Ovary (tissue), 9 donors: ENCODE data around the gene POU2F3. TPM values are rescaled to one million over a fixed set of nuclear protein-coding genes. Genes with fewer than 3 reads are reported as not detected.

Source experiments
- DNase-seq, 5 donors: peaks; one replicate each; pipeline ENCODE4 v3.0.0-alpha.2; 2019 to 2020
- H3K27ac ChIP-seq, 2 donors: fragments of 200-600 bp; one replicate each; pipeline versions ENCODE4 v1.5.1 to v1.8.0; 2019 to 2022
- H3K27me3 ChIP-seq: fragments of 200-600 bp; one replicate; pipeline ENCODE4 v1.8.0; 2022
- H3K36me3 ChIP-seq: fragments of 200-600 bp; sonication (generic); one replicate; pipeline ENCODE4 v1.5.1; 2019
- H3K4me1 ChIP-seq: one replicate; pipeline ENCODE4 v1.8.1; 2013; ENCODE audit warnings: mild to moderate bottlenecking, moderate library complexity; ENCODE audit not compliant: insufficient read depth
- H3K4me3 ChIP-seq: fragments of 200-600 bp; sonication (generic); one replicate; pipeline ENCODE4 v1.5.1; 2017
- H3K9me3 ChIP-seq, 2 donors: fragments of 200-600 bp in 1 of 2; sonication (generic) in 1 of 2; one replicate each; pipeline versions ENCODE4 v1.5.1 to v1.8.1; 2013 to 2019; ENCODE audit warnings: mild to moderate bottlenecking in 1 of 2, moderate library complexity in 1 of 2
- EP300 ChIP-seq: sonication (generic); formaldehyde crosslinking; IDR thresholded peaks from one replicate; pipeline ENCODE4 v1.6.1; 2017; ENCODE audit warnings: antibody characterized with exemption
- POLR2A ChIP-seq: fragments of 450-650 bp; IDR thresholded peaks from one replicate; pipeline ENCODE4 v1.6.1; 2017; ENCODE audit warnings: antibody characterized with exemption, mild to moderate bottlenecking, moderate library complexity
- WGBS, 3 donors: extraction: QIAGEN DNeasy Blood & Tissue Kit in 1 of 3; methylation state at CpG; one replicate each; pipeline versions ENCODE4 v1.1.5 to v1.1.7; 2013 to 2017; 5-methylcytosine and 5-hydroxymethylcytosine counted together
- intact Hi-C, 4 donors: fragments of 100-400 bp; cut with DNase I; formaldehyde crosslinking; loops; one replicate each; pipeline versions ENCODE4 v1.11.0 to v1.15.1; 2022 to 2023
- polyA plus RNA-seq, 2 donors: library from polyadenylated mRNA; stranded (reverse); fragments of 200-250 nt in 1 of 2; fragments of 350-450 nt in 1 of 2; fragmentation: Illumina TruSeq in 1 of 2; extraction: RNeasy Lipid Tissue Mini Kit (QIAGEN cat#74804) in 1 of 2; gene quantifications; one replicate each; pipeline ENCODE4 v1.2.3, GENCODE V29; 2013 to 2014
- total RNA-seq, 7 donors: library from RNA; depleted of rRNA in 2 of 7; stranded (reverse); fragments of >200 nt in 2 of 7; fragmentation: NEBNext Ultra II Directional in 3 of 7; extraction: Animal tissue kit (Norgen Biotek cat#: 25700) in 3 of 7; gene quantifications; one replicate each; pipeline versions ENCODE4 v1.1.0 to v1.2.4, GENCODE V29; 2016 to 2023
- TF ChIP-seq, protein P1 (sequence below), 3 donors: fragments of 450-650 bp in 2 of 3; fragments of 200-600 bp in 1 of 3; IDR thresholded peaks; one replicate each; pipeline versions ENCODE4 v1.5.1 to v1.8.0; 2016 to 2022; ENCODE audit warnings: antibody characterized with exemption in 3 of 3, mild to moderate bottlenecking in 1 of 3
- donor health status: DM: no; HTN: no; CAD: no; lungs with moderate emphysema.
- donor health status: DM: no; HTN: no; CAD: no.
- donor health status: Bipolar disorder and iron deficiency.
- donor health status: DM: yes; HTN: yes; CAD: no.
- donor health status: DM: no; HTN: no; CAD: no.
- donor health status: DM: yes; HTN: yes; CAD: no.

The POU2F3 gene
- total and polyA plus RNA-seq, 9 donors: 0.05 to 1.0 (median 0.22) TPM; not detected in 2

DNA sequence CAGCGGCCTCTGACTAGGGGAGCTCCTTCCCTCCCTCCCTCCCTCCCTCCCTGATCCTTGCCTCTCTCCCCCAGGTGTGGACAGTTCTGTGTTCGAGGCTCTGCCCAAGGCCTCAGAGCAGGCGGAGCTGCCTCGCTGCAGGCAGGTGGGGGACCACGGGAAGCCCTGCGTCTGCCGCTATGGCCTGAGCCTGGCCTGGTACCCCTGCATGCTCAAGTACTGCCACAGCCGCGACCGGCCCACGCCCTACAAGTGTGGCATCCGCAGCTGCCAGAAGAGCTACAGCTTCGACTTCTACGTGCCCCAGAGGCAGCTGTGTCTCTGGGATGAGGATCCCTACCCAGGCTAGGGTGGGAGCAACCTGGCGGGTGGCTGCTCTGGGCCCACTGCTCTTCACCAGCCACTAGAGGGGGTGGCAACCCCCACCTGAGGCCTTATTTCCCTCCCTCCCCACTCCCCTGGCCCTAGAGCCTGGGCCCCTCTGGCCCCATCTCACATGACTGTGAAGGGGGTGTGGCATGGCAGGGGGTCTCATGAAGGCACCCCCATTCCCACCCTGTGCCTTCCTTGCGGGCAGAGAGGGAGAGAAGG, 11.1 kb upstream of the POU2F3 start:
- DNase-seq: no peak
- H3K4me1 ChIP-seq: peaks cover 10% of the 10 kb centered on the region
- H3K36me3 ChIP-seq: no peaks in the 10 kb centered on the region
- H3K9me3 ChIP-seq: no peaks in the 10 kb centered on the region
- 81 to 90% (median 88%) methylated on average over 16 of the region's 16 CpGs for WGBS, 3 donors
- no peak overlapping the region for H3K4me3 ChIP-seq
- H3K27me3 ChIP-seq: no peaks in the 10 kb centered on the region
- TF ChIP-seq POLR2A (no peak), EP300 (no peak)
- TF ChIP-seq, protein P1, sequence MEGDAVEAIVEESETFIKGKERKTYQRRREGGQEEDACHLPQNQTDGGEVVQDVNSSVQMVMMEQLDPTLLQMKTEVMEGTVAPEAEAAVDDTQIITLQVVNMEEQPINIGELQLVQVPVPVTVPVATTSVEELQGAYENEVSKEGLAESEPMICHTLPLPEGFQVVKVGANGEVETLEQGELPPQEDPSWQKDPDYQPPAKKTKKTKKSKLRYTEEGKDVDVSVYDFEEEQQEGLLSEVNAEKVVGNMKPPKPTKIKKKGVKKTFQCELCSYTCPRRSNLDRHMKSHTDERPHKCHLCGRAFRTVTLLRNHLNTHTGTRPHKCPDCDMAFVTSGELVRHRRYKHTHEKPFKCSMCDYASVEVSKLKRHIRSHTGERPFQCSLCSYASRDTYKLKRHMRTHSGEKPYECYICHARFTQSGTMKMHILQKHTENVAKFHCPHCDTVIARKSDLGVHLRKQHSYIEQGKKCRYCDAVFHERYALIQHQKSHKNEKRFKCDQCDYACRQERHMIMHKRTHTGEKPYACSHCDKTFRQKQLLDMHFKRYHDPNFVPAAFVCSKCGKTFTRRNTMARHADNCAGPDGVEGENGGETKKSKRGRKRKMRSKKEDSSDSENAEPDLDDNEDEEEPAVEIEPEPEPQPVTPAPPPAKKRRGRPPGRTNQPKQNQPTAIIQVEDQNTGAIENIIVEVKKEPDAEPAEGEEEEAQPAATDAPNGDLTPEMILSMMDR (IDR thresholded peaks at IDR 0.05): no peak
- no peak overlapping the region for H3K27ac ChIP-seq
- intact Hi-C loops: loop anchor here in 3 of 4 donors (2.0 to 5.0 kb wide), 2 partner anchors 56 to 57 kb away; no protein-coding TSS in a partner anchor

DNA sequence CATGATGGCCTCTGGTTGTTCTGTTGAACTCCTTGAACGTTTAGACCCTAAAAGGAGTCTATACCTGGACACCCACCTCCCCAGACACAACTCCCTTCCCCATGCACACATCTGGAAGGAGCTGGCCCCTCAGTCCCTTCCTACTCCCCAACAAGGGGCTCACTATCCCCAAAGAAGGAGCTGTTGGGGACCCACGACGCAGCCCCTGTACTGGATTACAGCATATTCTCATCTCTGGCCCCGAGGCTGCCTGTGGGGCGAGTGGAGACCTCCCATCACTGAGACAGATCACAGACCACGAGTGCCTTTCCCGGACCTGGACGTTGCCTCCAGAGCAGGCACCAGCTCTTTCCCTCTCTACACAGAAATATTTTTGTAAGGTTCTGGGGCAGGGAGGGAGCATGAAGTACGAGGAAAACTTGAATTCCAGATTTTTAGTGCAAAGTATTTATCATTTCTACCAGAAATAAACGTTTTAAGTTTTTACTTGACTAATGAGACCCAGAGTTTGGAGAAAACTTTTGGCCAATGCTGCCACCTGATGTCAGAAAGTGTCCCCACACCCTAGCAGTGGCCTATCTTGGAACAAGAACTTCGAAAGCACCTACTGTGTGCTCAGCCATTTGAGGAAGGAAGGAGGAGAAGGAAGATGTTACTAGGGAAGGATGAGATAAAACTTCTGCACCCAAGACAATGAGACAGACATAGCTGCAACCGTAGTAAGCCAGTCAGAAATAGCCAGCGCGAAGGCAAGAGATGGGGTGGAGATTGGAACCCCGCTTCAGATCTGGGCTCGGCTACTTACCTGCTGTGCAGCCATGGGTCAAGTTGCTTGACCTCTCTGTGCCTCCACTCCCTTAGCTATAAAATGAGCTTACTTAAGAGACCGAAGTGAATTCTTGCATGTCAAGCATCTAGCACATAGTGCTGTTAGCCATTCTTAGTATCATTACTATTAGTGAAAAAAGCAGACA, 10.2 kb upstream of the POU2F3 start:
- no peak overlapping the region for H3K4me3 ChIP-seq
- H3K27me3 ChIP-seq: no peaks in the 10 kb centered on the region
- intact Hi-C loops: loop anchor here (2.0 to 5.0 kb wide), 3 partner anchors 57 to 68 kb away; no protein-coding TSS in a partner anchor
- 48 to 55% (median 55%) methylated on average over 17 of the region's 17 CpGs for WGBS, 3 donors
- peaks cover 8% of the 10 kb centered on the region for H3K4me1 ChIP-seq
- no peaks in the 10 kb centered on the region for H3K9me3 ChIP-seq
- peak overlapping the region in 1 of 2 donors; percentile 52 for H3K27ac ChIP-seq
- TF ChIP-seq EP300: no peak
- TF ChIP-seq, protein P1 (IDR thresholded peaks at IDR 0.05): peak; percentile 52 to 70 (median 67)
- DNase-seq: peak in 1 of 5 donors; percentile 60
- no peaks in the 10 kb centered on the region for H3K36me3 ChIP-seq

DNA sequence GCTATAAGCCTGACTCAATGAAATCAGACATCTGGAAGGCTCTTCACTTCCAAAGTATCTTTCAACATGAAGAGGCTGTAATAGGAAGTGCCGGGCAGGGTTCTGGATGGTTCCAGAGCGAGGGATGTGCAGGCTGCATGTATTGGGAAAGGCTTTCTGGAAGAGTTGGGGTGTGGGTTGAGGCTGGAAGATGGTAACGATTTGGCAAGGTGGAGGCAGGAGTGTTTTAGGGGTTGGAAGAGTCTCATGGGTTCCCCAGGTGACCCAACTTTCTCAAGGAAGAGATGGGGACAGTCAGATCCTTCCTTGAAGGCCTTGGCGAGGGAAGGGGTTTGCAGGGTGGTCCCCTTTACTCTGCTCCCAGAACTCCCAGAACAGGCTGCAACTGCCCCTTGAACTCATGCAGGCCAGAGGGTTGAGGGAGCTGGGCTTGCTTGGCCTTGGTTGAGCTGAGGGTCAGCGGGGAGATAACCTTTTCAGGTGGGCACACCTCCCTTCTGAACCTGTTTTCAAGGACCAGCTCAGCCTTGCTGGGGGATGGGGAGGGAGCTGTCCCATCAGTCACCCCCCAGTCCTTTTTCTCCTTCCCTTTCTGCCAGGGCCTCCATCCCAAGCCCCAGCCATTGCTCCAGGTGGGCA, 9.4 kb upstream of the POU2F3 start:
- intact Hi-C loops: loop anchor here in 2 of 4 donors (5.0 kb wide), 2 partner anchors 58 to 67 kb away; no protein-coding TSS in a partner anchor
- TF ChIP-seq EP300 (no peak), POLR2A (no peak)
- TF ChIP-seq, protein P1 (IDR thresholded peaks at IDR 0.05): no peak
- WGBS, 3 donors: 81 to 90% (median 84%) methylated on average over 5 of the region's 5 CpGs

DNA sequence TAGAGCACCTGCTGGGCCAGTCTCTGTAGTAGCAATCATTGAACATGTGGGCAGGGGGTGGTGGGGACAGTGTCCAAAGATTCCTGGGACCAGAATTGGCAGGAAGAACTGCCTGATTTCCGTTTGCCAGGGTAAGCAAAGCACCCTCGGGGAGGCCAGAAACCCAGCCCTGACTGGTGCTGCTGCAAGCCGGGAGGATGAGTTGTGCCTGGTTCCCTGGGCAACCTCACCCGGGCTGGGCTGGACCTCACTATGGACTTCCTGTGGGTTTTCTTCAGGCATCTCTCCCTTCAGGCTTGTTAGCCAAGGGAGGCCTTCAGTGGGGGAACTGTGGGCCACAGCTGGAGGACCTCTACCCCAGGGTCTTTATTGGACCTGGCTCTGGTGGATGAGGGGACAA, 8.0 kb upstream of the POU2F3 start:
- H3K27me3 ChIP-seq: no peaks in the 10 kb centered on the region
- intact Hi-C loops: loop anchor here in 2 of 4 donors (5.0 kb wide), 2 partner anchors 60 to 65 kb away; no protein-coding TSS in a partner anchor
- TF ChIP-seq EP300 (no peak), POLR2A (no peak)
- TF ChIP-seq, protein P1 (IDR thresholded peaks at IDR 0.05): no peak

More for the DNA sequence above, 9.4 kb upstream of the POU2F3 start:
- Histone ChIP-seq H3K9me3 (no peaks in the 10 kb centered on the region), H3K27ac (no peak overlapping the region), H3K4me1 (peaks cover 4% of the 10 kb centered on the region), H3K36me3 (no peaks in the 10 kb centered on the region), H3K4me3 (no peak overlapping the region), H3K27me3 (no peaks in the 10 kb centered on the region)
- no peak for DNase-seq

More for the DNA sequence above, 8.0 kb upstream of the POU2F3 start:
- no peaks in the 10 kb centered on the region for H3K36me3 ChIP-seq
- H3K27ac ChIP-seq: peak overlapping the region in 1 of 2 donors; percentile 20
- H3K9me3 ChIP-seq: no peaks in the 10 kb centered on the region
- no peaks in the 10 kb centered on the region for H3K4me1 ChIP-seq
- WGBS, 3 donors: 20 to 33% (median 22%) methylated on average over 4 of the region's 4 CpGs
- H3K4me3 ChIP-seq: no peak overlapping the region
- DNase-seq: no peak
